Iris pigment epithelial cell (primary cell): ENCODE results near the gene NPIPA1.
A peak's percentile ranks its signal among the peaks of the same experiment; 100 is the strongest.
"Not testable (repeated sequence)": the region's sequence is repeated elsewhere in the genome, so short reads cannot be mapped to it uniquely, and the experiment has no call there.

Experiments used
- DNase-seq: peaks from one replicate; pipeline ENCODE4 v3.0.0-alpha.2; 2011; ENCODE audit warnings: low read depth

The NPIPA1 gene

GRCh38 chr16:14930246-14930645 is 7.0 kb upstream of the NPIPA1 start:
- DNase-seq = not testable (repeated sequence)

- DNase-seq = not testable (repeated sequence)
Measured at GRCh38 chr16:14930971-14931370, 6.3 kb upstream of the NPIPA1 start.

GRCh38 chr16:14932581-14933375 is 4.5 kb upstream of the NPIPA1 start:
- not testable (repeated sequence) for DNase-seq

GRCh38 chr16:14937994-14938393 is 751 bp downstream of the NPIPA1 start:
- not testable (repeated sequence) for DNase-seq

- DNase-seq = not testable (repeated sequence)
Measured at GRCh38 chr16:14942686-14943085, 5.4 kb downstream of the NPIPA1 start.

GRCh38 chr16:14955546-14956231 is 18.4 kb downstream of the NPIPA1 start:
- no peak for DNase-seq

- DNase-seq = no peak
Measured at GRCh38 chr16:14957576-14958322, 20.5 kb downstream of the NPIPA1 start.

- DNase-seq = no peak
Measured at GRCh38 chr16:14958323-14958600, 21.0 kb downstream of the NPIPA1 start.

GRCh38 chr16:14958970-14959369 is 21.7 kb downstream of the NPIPA1 start:
- DNase-seq = no peak

- no peak for DNase-seq
Measured at GRCh38 chr16:14961405-14962186, 24.4 kb downstream of the NPIPA1 start.

GRCh38 chr16:14963281-14964173 is 26.3 kb downstream of the NPIPA1 start:
- no peak for DNase-seq

GRCh38 chr16:14965328-14965727 is 28.1 kb downstream of the NPIPA1 start:
- no peak for DNase-seq

- DNase-seq = not testable (repeated sequence)
Measured at GRCh38 chr16:14969795-14970194, 32.6 kb downstream of the NPIPA1 start.

GRCh38 chr16:14971621-14972228 is 34.5 kb downstream of the NPIPA1 start:
- not testable (repeated sequence) for DNase-seq

- DNase-seq = not testable (repeated sequence)
Measured at GRCh38 chr16:14973785-14974322, 36.6 kb downstream of the NPIPA1 start.

- peak; percentile 18 for DNase-seq
Measured at GRCh38 chr16:14974331-14974655, 37.0 kb downstream of the NPIPA1 start.

- peak; percentile 85 for DNase-seq
Measured at GRCh38 chr16:14974656-14975417, 37.6 kb downstream of the NPIPA1 start, which contains the start of gene PDXDC1. Gene PDXDC1 (plus strand): TSS chr16:14975026. CDS start chr16:14975200, 174 bp downstream.

- DNase-seq = peak; percentile 12
Measured at GRCh38 chr16:14975418-14976194, 38.4 kb downstream of the NPIPA1 start.
